Mesenteric fat pad (tissue), 1 donor: ENCODE results near the gene DEFB113. TPM values are rescaled to one million over a fixed set of nuclear protein-coding genes. Genes with fewer than 3 reads are reported as not detected.

ENCODE experiments used
- DNase-seq: peaks from one replicate; pipeline ENCODE4 v3.0.0-alpha.2; 2020; ENCODE audit warnings: low spot score
- total RNA-seq: library from RNA; stranded (reverse); fragmentation: NEBNext Ultra II Directional; extraction: Animal tissue kit (Norgen Biotek cat#: 25700); gene quantifications from one replicate; pipeline ENCODE4 v1.2.1, GENCODE V29; 2021
- donor health status: DM: yes; HTN: yes; CAD: no.

DEFB113 gene
- total RNA-seq, 1 donor from 2014 or later = not detected

- DNase-seq = no peak
Measured at GRCh38 chr6:49937017-49937416, 32.4 kb downstream of the DEFB113 start.

GRCh38 chr6:49935387-49935786, 34.0 kb downstream of the DEFB113 start:
- no peak for DNase-seq

- no peak for DNase-seq
Measured at GRCh38 chr6:49934770-49935169, 34.7 kb downstream of the DEFB113 start.

GRCh38 chr6:49933526-49933925, 35.9 kb downstream of the DEFB113 start:
- DNase-seq = no peak

- DNase-seq = no peak
Measured at GRCh38 chr6:49929340-49929739, 40.1 kb downstream of the DEFB113 start.

- no peak for DNase-seq
Measured at GRCh38 chr6:49923826-49924225, 45.6 kb downstream of the DEFB113 start.

- no peak for DNase-seq
Measured at GRCh38 chr6:49919935-49920644, 49.3 kb downstream of the DEFB113 start.

GRCh38 chr6:49919261-49919660, 50.2 kb downstream of the DEFB113 start:
- no peak for DNase-seq

- no peak for DNase-seq
Measured at GRCh38 chr6:49918787-49919186, 50.6 kb downstream of the DEFB113 start.

Other genes starting within 250 kb of the DEFB113 start
- not detected for gene CRISP3, start 225.2 kb downstream of the DEFB113 start, total RNA-seq
- gene PGK2, start 182.3 kb downstream of the DEFB113 start, total RNA-seq = not detected
- gene CRISP1, start 103.1 kb downstream of the DEFB113 start, total RNA-seq = not detected
- gene DEFB114, start 5.5 kb downstream of the DEFB113 start, total RNA-seq = not detected
- not detected for gene DEFB110, start 52.4 kb upstream of the DEFB113 start, total RNA-seq
- not detected for gene DEFB112, start 80.3 kb upstream of the DEFB113 start, total RNA-seq